GM23248 (cell line): Measurements from ENCODE around the gene BAIAP2.

Experiments used
- EZH2 ChIP-seq: fragments of 200-600 bp; sonication (generic); IDR thresholded peaks from 2 replicates; pipeline ENCODE4 v1.6.1; 2018; ENCODE audit warnings: antibody characterized with exemption, mild to moderate bottlenecking; ENCODE audit not compliant: insufficient read depth, poor library complexity, severe bottlenecking
- EZH2phosphoT487 ChIP-seq: fragments of 200-600 bp; sonication (generic); IDR thresholded peaks from 2 replicates; pipeline ENCODE4 v1.6.1; 2018; ENCODE audit warnings: antibody characterized with exemption, moderate library complexity, mild to moderate bottlenecking, low read depth; ENCODE audit not compliant: insufficient read depth

DNA sequence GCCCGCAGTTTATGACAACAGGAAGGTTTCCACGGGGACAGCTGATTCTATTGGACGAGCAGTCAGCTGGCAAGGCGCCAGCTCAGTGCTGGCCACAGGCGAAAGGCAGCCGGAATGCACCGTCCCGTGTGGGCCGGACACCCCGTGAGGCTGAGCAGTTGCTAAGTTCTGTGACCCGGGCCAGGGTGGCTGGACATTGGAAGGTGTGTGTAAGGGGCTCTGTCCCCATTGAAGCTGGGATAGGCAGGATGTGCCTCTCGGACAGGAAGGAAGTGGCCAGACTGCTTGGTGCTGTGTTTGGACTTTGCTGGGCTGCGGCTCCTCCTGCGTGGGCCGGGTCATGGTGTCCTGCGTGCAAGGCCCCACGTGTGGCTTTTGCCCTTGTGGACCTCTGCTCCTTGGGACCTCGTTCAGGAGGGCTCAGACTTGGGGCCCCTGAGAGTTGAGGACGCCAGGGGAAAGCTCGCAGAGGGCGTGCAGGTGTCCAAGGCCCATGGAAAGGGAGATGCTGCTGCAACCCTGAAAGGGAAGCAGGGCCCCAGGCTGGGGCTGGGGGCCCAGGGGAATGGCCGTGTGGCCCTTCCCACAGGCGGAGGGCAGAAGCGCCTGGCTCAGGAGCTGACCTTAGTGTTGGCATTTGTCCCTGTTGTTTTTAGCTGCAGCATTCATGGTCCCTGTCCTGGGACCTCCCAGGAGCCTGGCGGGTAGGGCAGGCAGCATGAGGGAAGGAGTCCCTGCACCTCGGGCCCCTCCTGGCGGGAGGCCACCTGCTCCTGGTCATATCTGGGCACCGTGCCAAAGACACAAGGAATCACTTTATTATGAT, 10.0 kb downstream of the BAIAP2 start:
- TF ChIP-seq EZH2phosphoT487 (no peak), EZH2 (no peak)
